ENCODE results near the gene CIRBP.

DNA sequence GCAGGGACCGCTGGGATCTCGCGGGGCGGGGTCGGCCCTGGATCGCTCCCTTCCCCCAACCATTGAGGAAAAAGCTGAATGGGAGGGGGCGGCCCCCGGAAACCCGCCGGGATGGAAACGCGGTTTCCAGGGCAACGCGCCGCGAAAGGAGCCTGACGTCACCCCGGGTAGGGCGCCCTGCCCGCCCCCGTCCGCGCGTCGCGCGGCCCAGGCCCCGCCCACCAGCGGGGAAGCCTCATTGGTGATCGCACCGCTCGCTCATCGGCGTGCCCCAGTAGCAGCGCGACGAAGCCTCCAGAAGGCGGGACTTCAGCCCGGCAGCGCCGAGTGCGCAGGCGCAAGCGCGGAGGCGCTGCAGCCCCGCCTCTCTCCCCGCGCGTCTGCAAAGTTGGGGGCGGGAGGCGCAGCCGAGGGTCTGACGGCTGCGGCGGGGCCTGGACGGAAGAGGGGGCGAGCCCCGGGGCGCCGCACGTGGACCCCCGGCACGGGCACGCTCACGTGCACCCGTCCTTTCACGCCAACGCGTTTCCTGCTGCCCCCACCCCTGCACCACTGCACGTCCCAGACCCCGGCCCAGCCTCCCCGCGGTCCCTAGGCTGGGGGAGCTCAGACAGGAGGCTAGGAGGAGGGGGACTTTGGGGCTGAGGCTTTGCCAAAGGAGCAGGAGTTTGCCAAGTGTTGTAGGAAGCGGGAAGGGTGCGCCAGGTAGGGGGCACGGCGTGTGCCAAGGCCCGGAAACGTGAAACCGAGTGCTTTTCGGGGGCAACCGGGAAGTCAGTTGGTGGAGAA is 8.2 kb upstream of the CIRBP start:
- TF ChIP-seq FOXP2 (optimal IDR thresholded peaks at IDR 0.05; ENCODE audit: borderline replicate concordance, extremely low read depth, extremely low read length, insufficient read depth), result no peak
- TF ChIP-seq POLR2AphosphoS5 (IDR thresholded peaks at IDR 0.05; ENCODE audit: low read depth, low read length), result peak; percentile 57
- TF ChIP-seq SIN3A (IDR thresholded peaks at IDR 0.05; ENCODE audit: borderline replicate concordance, insufficient read depth, low read length), result peak; percentile 43; the same call in 1 of the 2 replicates
- TF ChIP-seq, protein P1, sequence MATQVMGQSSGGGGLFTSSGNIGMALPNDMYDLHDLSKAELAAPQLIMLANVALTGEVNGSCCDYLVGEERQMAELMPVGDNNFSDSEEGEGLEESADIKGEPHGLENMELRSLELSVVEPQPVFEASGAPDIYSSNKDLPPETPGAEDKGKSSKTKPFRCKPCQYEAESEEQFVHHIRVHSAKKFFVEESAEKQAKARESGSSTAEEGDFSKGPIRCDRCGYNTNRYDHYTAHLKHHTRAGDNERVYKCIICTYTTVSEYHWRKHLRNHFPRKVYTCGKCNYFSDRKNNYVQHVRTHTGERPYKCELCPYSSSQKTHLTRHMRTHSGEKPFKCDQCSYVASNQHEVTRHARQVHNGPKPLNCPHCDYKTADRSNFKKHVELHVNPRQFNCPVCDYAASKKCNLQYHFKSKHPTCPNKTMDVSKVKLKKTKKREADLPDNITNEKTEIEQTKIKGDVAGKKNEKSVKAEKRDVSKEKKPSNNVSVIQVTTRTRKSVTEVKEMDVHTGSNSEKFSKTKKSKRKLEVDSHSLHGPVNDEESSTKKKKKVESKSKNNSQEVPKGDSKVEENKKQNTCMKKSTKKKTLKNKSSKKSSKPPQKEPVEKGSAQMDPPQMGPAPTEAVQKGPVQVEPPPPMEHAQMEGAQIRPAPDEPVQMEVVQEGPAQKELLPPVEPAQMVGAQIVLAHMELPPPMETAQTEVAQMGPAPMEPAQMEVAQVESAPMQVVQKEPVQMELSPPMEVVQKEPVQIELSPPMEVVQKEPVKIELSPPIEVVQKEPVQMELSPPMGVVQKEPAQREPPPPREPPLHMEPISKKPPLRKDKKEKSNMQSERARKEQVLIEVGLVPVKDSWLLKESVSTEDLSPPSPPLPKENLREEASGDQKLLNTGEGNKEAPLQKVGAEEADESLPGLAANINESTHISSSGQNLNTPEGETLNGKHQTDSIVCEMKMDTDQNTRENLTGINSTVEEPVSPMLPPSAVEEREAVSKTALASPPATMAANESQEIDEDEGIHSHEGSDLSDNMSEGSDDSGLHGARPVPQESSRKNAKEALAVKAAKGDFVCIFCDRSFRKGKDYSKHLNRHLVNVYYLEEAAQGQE (IDR thresholded peaks at IDR 0.05; ENCODE audit: insufficient read depth in 1 of 2, low read depth in 2 of 2, low read length in 2 of 2), result 0 out of 4 replicates have a peak, but pooled peaks of 1 of the 2 experiments have one; percentile 15
- peak; percentile 80 for TF ChIP-seq TAF1 (IDR thresholded peaks at IDR 0.05; ENCODE audit: borderline replicate concordance, insufficient read depth, low read length)

Data from PFSK-1 (cell line).